GM12891 (cell line): Measurements from ENCODE around the gene GPATCH2.

ENCODE experiments used
- PAX5 ChIP-seq: IDR thresholded peaks from 2 replicates; pipeline ENCODE4 v1.6.1; 2011; ENCODE audit warnings: low read length, moderate library complexity, mild to moderate bottlenecking; ENCODE audit not compliant: insufficient read depth, severe bottlenecking
- POLR2A ChIP-seq: IDR thresholded peaks from 2 replicates; pipeline ENCODE4 v1.6.1; 2011; ENCODE audit warnings: low read depth, low read length, control low read depth
- POLR2AphosphoS5 ChIP-seq: IDR thresholded peaks from 2 replicates; pipeline ENCODE4 v1.6.1; 2011; ENCODE audit warnings: low read depth, low read length, control low read depth
- POU2F2 ChIP-seq: IDR thresholded peaks from 2 replicates; pipeline ENCODE4 v1.6.1; 2011; ENCODE audit warnings: low read depth, mild to moderate bottlenecking, control low read depth, low read length, moderate library complexity
- SPI1 ChIP-seq: IDR thresholded peaks from 2 replicates; pipeline ENCODE4 v1.6.1; 2011; ENCODE audit warnings: low read depth, low read length, control low read depth
- TAF1 ChIP-seq: IDR thresholded peaks from 2 replicates; pipeline ENCODE4 v1.6.1; 2011; ENCODE audit warnings: low read depth, low read length, control low read depth

- no peak for TF ChIP-seq POLR2A
- TF ChIP-seq POLR2AphosphoS5, result no peak
- no peak for TF ChIP-seq TAF1
- no peak for TF ChIP-seq SPI1
- no peak for TF ChIP-seq PAX5
- no peak for TF ChIP-seq POU2F2
Observed at GRCh38 chr1:217577336-217577735, 53.6 kb downstream of the GPATCH2 start.
